Hindlimb muscle (tissue), 1 donor: ENCODE data around the gene ETV3L. TPM values are rescaled to one million over a fixed set of nuclear protein-coding genes. Genes with fewer than 3 reads are reported as not detected.
A peak's percentile ranks its signal among the peaks of the same experiment; 100 is the strongest.

Source experiments
- DNase-seq: peaks from one replicate; pipeline ENCODE4 v3.0.0-alpha.2; 2013
- polyA plus RNA-seq: library from polyadenylated mRNA; unstranded; fragments of 120-200 nt; gene quantifications from one replicate; pipeline ENCODE4 v1.2.1, GENCODE V29; 2013; ENCODE audit not compliant: insufficient read length

Gene ETV3L
- polyA plus RNA-seq, 1 donor: not detected

GRCh38 chr1:157131281-157131680 is 31.7 kb upstream of the ETV3L start:
- no peak for DNase-seq

GRCh38 chr1:157124855-157125254 is 25.2 kb upstream of the ETV3L start:
- DNase-seq: no peak

- no peak for DNase-seq
Measured at GRCh38 chr1:157119448-157119847, 19.8 kb upstream of the ETV3L start.

GRCh38 chr1:157119008-157119407 is 19.4 kb upstream of the ETV3L start:
- no peak for DNase-seq

GRCh38 chr1:157117527-157118057 is 18.0 kb upstream of the ETV3L start:
- no peak for DNase-seq

GRCh38 chr1:157116737-157117103 is 17.1 kb upstream of the ETV3L start:
- DNase-seq: no peak

- DNase-seq: no peak
Measured at GRCh38 chr1:157115851-157116736, 16.5 kb upstream of the ETV3L start.

- no peak for DNase-seq
Measured at GRCh38 chr1:157115429-157115838, 15.8 kb upstream of the ETV3L start.

GRCh38 chr1:157114183-157115121 is 14.8 kb upstream of the ETV3L start:
- no peak for DNase-seq

- no peak for DNase-seq
Measured at GRCh38 chr1:157113631-157114030, 14.0 kb upstream of the ETV3L start.

- DNase-seq: no peak
Measured at GRCh38 chr1:157113106-157113505, 13.5 kb upstream of the ETV3L start.

- no peak for DNase-seq
Measured at GRCh38 chr1:157112186-157112867, 12.7 kb upstream of the ETV3L start.

- no peak for DNase-seq
Measured at GRCh38 chr1:157111396-157112165, 12.0 kb upstream of the ETV3L start.

GRCh38 chr1:157110686-157111085 is 11.1 kb upstream of the ETV3L start:
- DNase-seq: no peak

GRCh38 chr1:157110003-157110402 is 10.4 kb upstream of the ETV3L start:
- no peak for DNase-seq

GRCh38 chr1:157108448-157108847 is 8.8 kb upstream of the ETV3L start:
- DNase-seq: no peak

- DNase-seq: no peak
Measured at GRCh38 chr1:157107702-157108101, 8.1 kb upstream of the ETV3L start.

GRCh38 chr1:157106813-157107189 is 7.2 kb upstream of the ETV3L start:
- DNase-seq: no peak

- DNase-seq: peak; percentile 11
Measured at GRCh38 chr1:157105988-157106812, 6.6 kb upstream of the ETV3L start.

GRCh38 chr1:157105298-157105987 is 5.8 kb upstream of the ETV3L start:
- no peak for DNase-seq
